HUES6 (cell line): Measurements from ENCODE around the gene SCTR.

Experiments used
- H3K27ac ChIP-seq: 2 replicates; pipeline ENCODE4 v1.7.0; 2013; ENCODE audit warnings: low read depth, mild to moderate bottlenecking, low read length, inconsistent platforms
- H3K27me3 ChIP-seq: 2 replicates; pipeline ENCODE4 v1.6.1; 2013; ENCODE audit warnings: low read length; ENCODE audit not compliant: control insufficient read depth, insufficient read depth
- H3K36me3 ChIP-seq: 2 replicates; pipeline ENCODE4 v1.6.1; 2013; ENCODE audit warnings: low read length; ENCODE audit not compliant: control insufficient read depth, insufficient read depth
- H3K4me1 ChIP-seq: 2 replicates; pipeline ENCODE4 v1.6.1; 2013; ENCODE audit warnings: low read length; ENCODE audit not compliant: control insufficient read depth, insufficient read depth
- H3K4me3 ChIP-seq: 2 replicates; pipeline ENCODE4 v1.5.1; 2013; ENCODE audit warnings: low read depth, low read length
- H3K9ac ChIP-seq: one replicate; pipeline ENCODE4 v1.6.1; 2013; ENCODE audit warnings: mild to moderate bottlenecking, low read length
- H3K9me3 ChIP-seq: 2 replicates; pipeline ENCODE4 v1.6.1; 2013; ENCODE audit warnings: low read depth, low read length; ENCODE audit not compliant: control insufficient read depth, insufficient read depth

SCTR gene

GRCh38 chr2:119480184-119480583, 44.1 kb downstream of the SCTR start:
- Histone ChIP-seq H3K36me3 (no peaks in the 10 kb centered on the region), H3K27me3 (no peaks in the 10 kb centered on the region), H3K27ac (no peak overlapping the region), H3K4me3 (no peak overlapping the region), H3K4me1 (peaks cover 14% of the 10 kb centered on the region), H3K9ac (no peak overlapping the region), H3K9me3 (no peaks in the 10 kb centered on the region)

GRCh38 chr2:119478978-119479295, 45.3 kb downstream of the SCTR start:
- Histone ChIP-seq H3K9ac (no peak overlapping the region), H3K4me3 (no peak overlapping the region), H3K27ac (no peak overlapping the region), H3K36me3 (no peaks in the 10 kb centered on the region), H3K27me3 (no peaks in the 10 kb centered on the region), H3K9me3 (no peaks in the 10 kb centered on the region), H3K4me1 (peaks cover 19% of the 10 kb centered on the region)

GRCh38 chr2:119478188-119478977, 45.9 kb downstream of the SCTR start:
- Histone ChIP-seq H3K9ac (no peak overlapping the region), H3K9me3 (no peaks in the 10 kb centered on the region), H3K27ac (no peak overlapping the region)

GRCh38 chr2:119477113-119477505, 47.2 kb downstream of the SCTR start:
- Histone ChIP-seq H3K36me3 (no peaks in the 10 kb centered on the region), H3K4me1 (peaks cover 9% of the 10 kb centered on the region), H3K27me3 (no peaks in the 10 kb centered on the region), H3K9ac (no peak overlapping the region), H3K27ac (no peak overlapping the region), H3K9me3 (no peaks in the 10 kb centered on the region), H3K4me3 (no peak overlapping the region)

More at GRCh38 chr2:119478188-119478977, 45.9 kb downstream of the SCTR start:
- no peaks in the 10 kb centered on the region for H3K36me3 ChIP-seq
- no peaks in the 10 kb centered on the region for H3K27me3 ChIP-seq
- H3K4me1 ChIP-seq: peaks cover 19% of the 10 kb centered on the region
- H3K4me3 ChIP-seq: no peak overlapping the region

GRCh38 chr2:119476301-119477112, 47.8 kb downstream of the SCTR start:
- H3K27me3 ChIP-seq: no peaks in the 10 kb centered on the region
- H3K4me1 ChIP-seq: peaks cover 9% of the 10 kb centered on the region
- no peak overlapping the region for H3K9ac ChIP-seq
- H3K4me3 ChIP-seq: no peak overlapping the region
- no peak overlapping the region for H3K27ac ChIP-seq
- H3K9me3 ChIP-seq: no peaks in the 10 kb centered on the region
- H3K36me3 ChIP-seq: no peaks in the 10 kb centered on the region

GRCh38 chr2:119475857-119476244, 48.4 kb downstream of the SCTR start:
- Histone ChIP-seq H3K36me3 (no peaks in the 10 kb centered on the region), H3K4me3 (no peak overlapping the region), H3K9me3 (no peaks in the 10 kb centered on the region), H3K27me3 (no peaks in the 10 kb centered on the region), H3K4me1 (peaks cover 9% of the 10 kb centered on the region), H3K9ac (no peak overlapping the region), H3K27ac (no peak overlapping the region)

GRCh38 chr2:119475225-119475856, 48.9 kb downstream of the SCTR start:
- H3K27me3 ChIP-seq: no peaks in the 10 kb centered on the region
- H3K27ac ChIP-seq: no peak overlapping the region
- no peaks in the 10 kb centered on the region for H3K9me3 ChIP-seq
- H3K9ac ChIP-seq: no peak overlapping the region
- no peak overlapping the region for H3K4me3 ChIP-seq
- H3K36me3 ChIP-seq: no peaks in the 10 kb centered on the region
- peaks cover 9% of the 10 kb centered on the region for H3K4me1 ChIP-seq

- H3K4me3 ChIP-seq: no peak overlapping the region
- no peak overlapping the region for H3K9ac ChIP-seq
- H3K9me3 ChIP-seq: no peaks in the 10 kb centered on the region
- peaks cover 14% of the 10 kb centered on the region for H3K4me1 ChIP-seq
- no peaks in the 10 kb centered on the region for H3K36me3 ChIP-seq
- H3K27me3 ChIP-seq: no peaks in the 10 kb centered on the region
- no peak overlapping the region for H3K27ac ChIP-seq
Measured at GRCh38 chr2:119474371-119475224, 49.7 kb downstream of the SCTR start.

GRCh38 chr2:119473621-119474370, 50.5 kb downstream of the SCTR start:
- Histone ChIP-seq H3K9me3 (no peaks in the 10 kb centered on the region), H3K27me3 (no peaks in the 10 kb centered on the region), H3K9ac (no peak overlapping the region), H3K4me1 (peaks cover 17% of the 10 kb centered on the region), H3K27ac (no peak overlapping the region), H3K36me3 (no peaks in the 10 kb centered on the region), H3K4me3 (no peak overlapping the region)

- peaks cover 17% of the 10 kb centered on the region for H3K4me1 ChIP-seq
- no peak overlapping the region for H3K4me3 ChIP-seq
- H3K27me3 ChIP-seq: no peaks in the 10 kb centered on the region
- H3K27ac ChIP-seq: no peak overlapping the region
- H3K9ac ChIP-seq: no peak overlapping the region
- no peaks in the 10 kb centered on the region for H3K36me3 ChIP-seq
- H3K9me3 ChIP-seq: no peaks in the 10 kb centered on the region
Measured at GRCh38 chr2:119472749-119473148, 51.5 kb downstream of the SCTR start.
